Measurements from ENCODE around the gene BBS9.

BBS9 gene

GRCh38 chr7:33351709-33352108, 222.3 kb downstream of the BBS9 start:
- no peak for TF ChIP-seq CTCF (IDR thresholded peaks at IDR 0.05)
- no peak overlapping the region for H3K4me3 ChIP-seq
- peaks cover 6 to 11% (median 8%) of the 10 kb centered on the region in 3 donors for H3K36me3 ChIP-seq
- intact Hi-C loops (cut with DNase I; ENCODE audit: low total_unique reads) = no loop called here
- no peaks in the 10 kb centered on the region for H3K9me3 ChIP-seq
- no peak overlapping the region for H3K27ac ChIP-seq
- H3K27me3 ChIP-seq = no peaks in the 10 kb centered on the region
- H3K4me1 ChIP-seq = no peaks in the 10 kb centered on the region
- no peak for DNase-seq

- Histone ChIP-seq H3K27ac (no peak overlapping the region), H3K9me3 (no peaks in the 10 kb centered on the region), H3K4me1 (no peaks in the 10 kb centered on the region), H3K4me3 (no peak overlapping the region), H3K36me3 (peaks cover 4 to 11% (median 5%) of the 10 kb centered on the region in 3 donors), H3K27me3 (no peaks in the 10 kb centered on the region)
- intact Hi-C loops (cut with DNase I; ENCODE audit: low total_unique reads) = no loop called here
- no peak for TF ChIP-seq CTCF (IDR thresholded peaks at IDR 0.05)
- no peak for DNase-seq
Observed at GRCh38 chr7:33354201-33354600, 224.8 kb downstream of the BBS9 start.

GRCh38 chr7:33355386-33355785, 226.0 kb downstream of the BBS9 start:
- intact Hi-C loops (cut with DNase I; ENCODE audit: low total_unique reads) = no loop called here
- peaks cover 0 to 9% (median 0%) of the 10 kb centered on the region in 3 donors for H3K36me3 ChIP-seq
- H3K27ac ChIP-seq = no peak overlapping the region
- H3K4me3 ChIP-seq = no peak overlapping the region
- no peaks in the 10 kb centered on the region for H3K4me1 ChIP-seq
- no peaks in the 10 kb centered on the region for H3K9me3 ChIP-seq
- H3K27me3 ChIP-seq = no peaks in the 10 kb centered on the region
- TF ChIP-seq CTCF (IDR thresholded peaks at IDR 0.05) = no peak
- DNase-seq = no peak

- Histone ChIP-seq H3K9me3 (no peaks in the 10 kb centered on the region), H3K4me3 (no peak overlapping the region), H3K4me1 (no peaks in the 10 kb centered on the region), H3K27me3 (no peaks in the 10 kb centered on the region), H3K27ac (no peak overlapping the region), H3K36me3 (no peaks in the 10 kb centered on the region)
- no peak for TF ChIP-seq CTCF (IDR thresholded peaks at IDR 0.05)
- DNase-seq = no peak
- intact Hi-C loops (cut with DNase I; ENCODE audit: low total_unique reads) = no loop called here
Observed at GRCh38 chr7:33356336-33356735, 227.0 kb downstream of the BBS9 start.

- Histone ChIP-seq H3K36me3 (no peaks in the 10 kb centered on the region), H3K27ac (no peak overlapping the region), H3K4me3 (no peak overlapping the region), H3K4me1 (no peaks in the 10 kb centered on the region), H3K27me3 (no peaks in the 10 kb centered on the region), H3K9me3 (no peaks in the 10 kb centered on the region)
- DNase-seq = no peak
- no peak for TF ChIP-seq CTCF (IDR thresholded peaks at IDR 0.05)
- intact Hi-C loops (cut with DNase I; ENCODE audit: low total_unique reads) = no loop called here
Observed at GRCh38 chr7:33357846-33358245, 228.5 kb downstream of the BBS9 start.

- Histone ChIP-seq H3K4me1 (no peaks in the 10 kb centered on the region), H3K27me3 (no peaks in the 10 kb centered on the region), H3K9me3 (no peaks in the 10 kb centered on the region), H3K27ac (no peak overlapping the region), H3K4me3 (no peak overlapping the region), H3K36me3 (peaks cover 11 to 31% (median 23%) of the 10 kb centered on the region in 3 donors)
- intact Hi-C loops (cut with DNase I; ENCODE audit: low total_unique reads) = no loop called here
- no peak for DNase-seq
- no peak for TF ChIP-seq CTCF (IDR thresholded peaks at IDR 0.05)
Observed at GRCh38 chr7:33369888-33370287, 240.5 kb downstream of the BBS9 start.
